Measurements from ENCODE around the gene SCFD2. TPM values are rescaled to one million over a fixed set of nuclear protein-coding genes. Genes with fewer than 3 reads are reported as not detected.

The SCFD2 gene
- polyA plus RNA-seq, 2 of the 4 experiments (the other 2 are of a cell fraction) = 7.6 to 10.8 TPM

DNA sequence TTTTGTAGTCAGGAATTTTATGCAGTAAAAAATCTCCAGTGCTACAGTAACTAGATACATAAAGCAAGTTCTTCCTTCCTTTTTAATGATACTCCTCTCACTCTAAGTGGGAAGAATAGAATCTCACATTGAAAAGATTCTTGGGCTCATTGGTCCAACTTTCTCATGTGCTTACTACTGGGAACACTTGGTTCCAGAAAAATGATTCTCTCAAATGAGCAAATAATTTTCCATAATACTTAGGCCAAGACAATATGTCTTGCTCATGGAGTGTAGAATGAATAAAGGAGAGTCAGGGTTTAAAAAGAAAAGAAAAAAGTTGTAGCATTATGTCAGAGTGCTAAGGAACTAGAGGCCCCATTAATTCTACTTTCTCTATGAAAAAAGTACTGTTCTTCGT, 306.0 kb downstream of the SCFD2 start:
- 96% methylated on average over 1 of the region's 1 CpG for WGBS (ENCODE audit: missing lambda C conversion rate)
- DNase-seq (ENCODE audit: low read depth in 1 of 2, low spot score in 1 of 2) (no peak), FAIRE-seq (no peak)

DNA sequence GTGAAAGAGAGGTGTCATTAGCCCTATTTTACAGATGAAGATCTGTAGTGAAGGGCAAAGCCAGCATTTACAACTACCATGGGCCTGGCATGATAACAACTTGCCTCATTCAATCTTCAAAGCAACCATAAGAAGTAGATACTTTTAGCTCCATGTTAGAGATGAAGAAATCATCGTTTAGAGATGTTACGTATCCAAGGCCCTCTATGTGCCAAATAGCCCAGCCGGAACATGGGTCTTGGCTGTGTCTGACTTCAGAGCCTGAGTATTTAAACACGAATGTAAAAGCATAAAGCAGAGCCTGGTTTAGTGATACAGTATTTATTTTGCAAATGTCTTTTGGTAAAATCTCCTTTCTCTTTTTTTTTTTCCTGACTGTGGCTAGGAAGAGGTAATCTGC, 306.6 kb downstream of the SCFD2 start:
- POLR2A ChIA-PET = no interaction called here
- CTCF ChIA-PET = no interaction called here

More for the DNA sequence above, 306.0 kb downstream of the SCFD2 start:
- Histone ChIP-seq H3K9me3 (no peaks in the 10 kb centered on the region), H3K4me3 (no peak overlapping the region), H3K4me2 (no peak overlapping the region), H3K27ac (no peak overlapping the region), H3K4me1 (no peaks in the 10 kb centered on the region)
- no peak for ATAC-seq
- ChIA-PET CTCF (no interaction called here), POLR2A (no interaction called here)
- TF ChIP-seq KDM1A (IDR thresholded peaks at IDR 0.05; ENCODE audit: low read depth) = no peak
- TF ChIP-seq CHD2 (IDR thresholded peaks at IDR 0.05; ENCODE audit: low read length, partially characterized antibody) = no peak
- TF ChIP-seq EHMT2 (IDR thresholded peaks at IDR 0.05; ENCODE audit: low read depth) = no peak
- TF ChIP-seq HOXB5 (CRISPR knock-in tag; IDR thresholded peaks at IDR 0.05) = no peak
- TF ChIP-seq GATA3 (IDR thresholded peaks at IDR 0.05; ENCODE audit: borderline replicate concordance) = no peak

More for the DNA sequence above, 306.6 kb downstream of the SCFD2 start:
- Histone ChIP-seq H3K4me2 (no peak overlapping the region), H3K9me3 (no peaks in the 10 kb centered on the region), H3K4me1 (no peaks in the 10 kb centered on the region), H3K4me3 (no peak overlapping the region), H3K27ac (no peak overlapping the region)
- FAIRE-seq = no peak
- TF ChIP-seq CBX2 (IDR thresholded peaks at IDR 0.05; ENCODE audit: borderline replicate concordance, low read depth) = no peak
- TF ChIP-seq, protein P1, sequence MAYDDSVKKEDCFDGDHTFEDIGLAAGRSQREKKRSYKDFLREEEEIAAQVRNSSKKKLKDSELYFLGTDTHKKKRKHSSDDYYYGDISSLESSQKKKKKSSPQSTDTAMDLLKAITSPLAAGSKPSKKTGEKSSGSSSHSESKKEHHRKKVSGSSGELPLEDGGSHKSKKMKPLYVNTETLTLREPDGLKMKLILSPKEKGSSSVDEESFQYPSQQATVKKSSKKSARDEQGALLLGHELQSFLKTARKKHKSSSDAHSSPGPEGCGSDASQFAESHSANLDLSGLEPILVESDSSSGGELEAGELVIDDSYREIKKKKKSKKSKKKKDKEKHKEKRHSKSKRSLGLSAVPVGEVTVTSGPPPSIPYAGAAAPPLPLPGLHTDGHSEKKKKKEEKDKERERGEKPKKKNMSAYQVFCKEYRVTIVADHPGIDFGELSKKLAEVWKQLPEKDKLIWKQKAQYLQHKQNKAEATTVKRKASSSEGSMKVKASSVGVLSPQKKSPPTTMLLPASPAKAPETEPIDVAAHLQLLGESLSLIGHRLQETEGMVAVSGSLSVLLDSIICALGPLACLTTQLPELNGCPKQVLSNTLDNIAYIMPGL (CRISPR knock-in tag; IDR thresholded peaks at IDR 0.05; ENCODE audit: borderline replicate concordance) = no peak
- TF ChIP-seq MAZ (IDR thresholded peaks at IDR 0.05; ENCODE audit: borderline replicate concordance, low read depth, low read length) = no peak
- TF ChIP-seq CBX8 (IDR thresholded peaks at IDR 0.05) = no peak
- no peak for TF ChIP-seq PBX3 (IDR thresholded peaks at IDR 0.05)
- TF ChIP-seq JUNB (IDR thresholded peaks at IDR 0.05) = no peak
- TF ChIP-seq, protein P2, sequence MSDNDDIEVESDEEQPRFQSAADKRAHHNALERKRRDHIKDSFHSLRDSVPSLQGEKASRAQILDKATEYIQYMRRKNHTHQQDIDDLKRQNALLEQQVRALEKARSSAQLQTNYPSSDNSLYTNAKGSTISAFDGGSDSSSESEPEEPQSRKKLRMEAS (IDR thresholded peaks at IDR 0.05) = no peak
- no peak for TF ChIP-seq HOXA7 (CRISPR knock-in tag; IDR thresholded peaks at IDR 0.05)
- TF ChIP-seq BCL3 (IDR thresholded peaks at IDR 0.05) = no peak
- TF ChIP-seq ELK1 (IDR thresholded peaks at IDR 0.05; ENCODE audit: low read depth, low read length) = no peak
- no peak for TF ChIP-seq FOSB (CRISPR knock-in tag; IDR thresholded peaks at IDR 0.05)
- TF ChIP-seq HEYL (CRISPR knock-in tag; IDR thresholded peaks at IDR 0.05) = no peak
- TF ChIP-seq, protein P3, sequence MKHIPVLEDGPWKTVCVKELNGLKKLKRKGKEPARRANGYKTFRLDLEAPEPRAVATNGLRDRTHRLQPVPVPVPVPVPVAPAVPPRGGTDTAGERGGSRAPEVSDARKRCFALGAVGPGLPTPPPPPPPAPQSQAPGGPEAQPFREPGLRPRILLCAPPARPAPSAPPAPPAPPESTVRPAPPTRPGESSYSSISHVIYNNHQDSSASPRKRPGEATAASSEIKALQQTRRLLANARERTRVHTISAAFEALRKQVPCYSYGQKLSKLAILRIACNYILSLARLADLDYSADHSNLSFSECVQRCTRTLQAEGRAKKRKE (CRISPR knock-in tag; IDR thresholded peaks at IDR 0.05; ENCODE audit: low read depth) = no peak
- TF ChIP-seq POLR2A (IDR thresholded peaks at IDR 0.05; ENCODE audit: low read length) = no peak
- TF ChIP-seq HOXB13 (CRISPR knock-in tag; IDR thresholded peaks at IDR 0.05; ENCODE audit: low read depth) = no peak
- no peak for DNase-seq (ENCODE audit: low read depth in 1 of 2, low spot score in 1 of 2)
- 86% methylated on average over 4 of the region's 4 CpGs for WGBS (ENCODE audit: missing lambda C conversion rate)
- no peak for ATAC-seq
